GM12801 (cell line): Measurements from ENCODE around the gene RHOT2.

Source experiments
- TF ChIP-seq, protein P1 (sequence below): IDR thresholded peaks from one replicate; pipeline ENCODE4 v1.5.1; 2011; ENCODE audit warnings: control low read depth; ENCODE audit not compliant: insufficient read length; ENCODE audit errors: extremely low read depth

RHOT2 gene

DNA sequence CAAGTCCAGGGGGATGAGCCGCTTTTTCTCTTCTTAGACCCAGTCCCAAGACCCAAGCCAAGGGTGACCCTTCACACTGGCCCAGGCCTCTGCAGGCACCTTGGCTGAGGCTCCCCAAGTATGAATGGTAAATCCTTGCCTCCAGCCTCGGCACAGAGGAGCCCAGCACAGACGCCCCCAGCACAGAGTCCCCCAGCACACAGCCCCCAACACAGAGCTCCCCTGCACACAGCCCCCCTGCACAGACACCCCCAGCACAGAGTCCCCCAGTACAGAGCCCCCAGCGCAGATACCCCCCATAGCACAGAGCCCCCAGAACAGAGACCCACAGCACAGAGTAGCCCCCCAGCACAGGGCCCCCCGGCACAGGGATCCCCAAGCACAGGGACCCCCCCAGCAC is 27.3 kb upstream of the RHOT2 start:
- TF ChIP-seq, protein P1, sequence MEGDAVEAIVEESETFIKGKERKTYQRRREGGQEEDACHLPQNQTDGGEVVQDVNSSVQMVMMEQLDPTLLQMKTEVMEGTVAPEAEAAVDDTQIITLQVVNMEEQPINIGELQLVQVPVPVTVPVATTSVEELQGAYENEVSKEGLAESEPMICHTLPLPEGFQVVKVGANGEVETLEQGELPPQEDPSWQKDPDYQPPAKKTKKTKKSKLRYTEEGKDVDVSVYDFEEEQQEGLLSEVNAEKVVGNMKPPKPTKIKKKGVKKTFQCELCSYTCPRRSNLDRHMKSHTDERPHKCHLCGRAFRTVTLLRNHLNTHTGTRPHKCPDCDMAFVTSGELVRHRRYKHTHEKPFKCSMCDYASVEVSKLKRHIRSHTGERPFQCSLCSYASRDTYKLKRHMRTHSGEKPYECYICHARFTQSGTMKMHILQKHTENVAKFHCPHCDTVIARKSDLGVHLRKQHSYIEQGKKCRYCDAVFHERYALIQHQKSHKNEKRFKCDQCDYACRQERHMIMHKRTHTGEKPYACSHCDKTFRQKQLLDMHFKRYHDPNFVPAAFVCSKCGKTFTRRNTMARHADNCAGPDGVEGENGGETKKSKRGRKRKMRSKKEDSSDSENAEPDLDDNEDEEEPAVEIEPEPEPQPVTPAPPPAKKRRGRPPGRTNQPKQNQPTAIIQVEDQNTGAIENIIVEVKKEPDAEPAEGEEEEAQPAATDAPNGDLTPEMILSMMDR: no peak

DNA sequence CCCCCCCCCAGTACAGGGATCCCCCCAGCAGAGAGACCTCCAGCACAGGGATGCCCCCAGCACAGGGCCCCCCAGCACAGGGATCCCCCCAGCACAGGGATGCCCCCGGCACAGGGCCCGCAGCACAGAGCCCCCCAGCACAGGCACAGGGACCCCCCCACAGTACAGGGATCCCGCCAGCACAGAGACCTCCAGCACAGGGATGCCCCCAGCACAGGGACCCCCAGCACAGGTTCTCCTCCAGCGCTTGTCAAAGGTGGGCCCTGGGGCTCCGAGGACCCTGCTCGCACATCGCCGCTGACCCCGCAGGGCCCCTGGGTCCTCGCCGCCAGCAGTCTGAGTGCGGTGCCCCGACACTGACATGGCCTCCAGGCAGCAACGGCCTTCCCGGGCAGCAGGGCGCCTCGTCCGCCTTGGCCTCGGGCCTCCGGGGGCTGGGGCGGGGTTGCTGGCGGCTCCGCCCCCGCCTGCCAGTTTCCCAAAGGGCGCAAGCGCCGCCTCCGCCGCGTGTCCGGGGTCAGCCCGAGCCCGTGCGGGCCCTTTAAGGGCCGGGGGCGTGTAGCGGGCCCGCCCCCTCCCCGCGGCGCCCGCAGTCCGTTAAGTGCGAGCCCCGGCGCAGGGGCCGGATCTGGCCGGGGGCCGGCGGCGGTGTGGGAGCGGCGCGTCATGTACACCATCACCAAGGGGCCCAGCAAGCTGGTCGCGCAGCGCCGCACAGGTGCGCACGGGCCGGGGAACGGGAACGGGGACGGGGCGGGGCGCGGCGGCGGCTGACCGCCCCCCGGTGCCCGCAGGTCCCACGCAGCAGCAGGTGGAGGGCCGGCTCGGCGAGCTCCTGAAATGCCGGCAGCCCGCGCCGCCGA is 26.4 kb upstream of the RHOT2 start, which contains the start of gene MCRIP2:
Gene MCRIP2, plus strand, starts transcription at position 503 of the 863 bp plus-strand sequence. Its CDS starts 164 bp downstream, at position 667.
- TF ChIP-seq, protein P1: no peak

DNA sequence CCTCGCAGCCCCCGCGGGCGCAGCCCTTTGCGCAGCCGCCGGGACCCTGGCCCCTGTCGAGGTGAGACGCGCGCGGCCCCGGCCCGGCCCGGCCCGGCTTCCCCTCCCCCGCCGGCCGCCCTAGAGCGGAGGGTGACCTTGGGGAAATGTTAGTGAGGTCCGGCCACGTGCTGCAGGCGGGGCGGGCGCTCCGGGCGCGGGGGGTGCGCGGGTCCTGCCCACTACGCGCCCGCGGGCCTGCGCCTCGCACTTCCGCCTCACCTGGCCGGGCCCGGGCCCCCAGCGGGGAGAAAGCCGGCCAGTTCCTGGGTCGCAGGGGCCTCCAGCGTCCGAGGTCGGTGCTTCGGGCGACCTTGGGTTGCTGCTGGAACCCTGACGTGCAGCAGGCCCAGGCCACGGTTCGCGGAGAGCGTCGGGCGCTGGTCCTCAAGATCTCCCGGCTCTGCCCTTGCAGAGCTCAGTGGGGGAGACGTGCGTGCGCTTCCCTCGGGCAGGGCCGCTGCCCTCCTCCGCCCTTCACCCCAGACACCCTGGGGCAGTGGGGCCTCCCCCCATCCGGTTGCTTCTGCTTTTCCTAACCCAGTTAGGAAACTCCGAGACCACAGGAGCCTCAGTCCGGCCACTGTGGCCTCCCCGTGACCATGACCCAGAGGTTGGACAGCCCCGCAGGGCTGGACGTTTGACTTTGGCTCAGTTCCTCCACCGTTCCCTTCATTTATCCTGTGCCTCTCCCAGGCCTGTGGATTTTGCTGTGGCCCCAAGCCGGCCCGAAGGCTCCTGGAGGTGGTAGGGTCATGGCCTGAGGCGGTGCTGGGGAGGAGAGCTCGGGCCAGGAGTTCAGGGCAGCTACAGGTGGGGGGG is 25.5 kb upstream of the RHOT2 start:
- TF ChIP-seq, protein P1: no peak

DNA sequence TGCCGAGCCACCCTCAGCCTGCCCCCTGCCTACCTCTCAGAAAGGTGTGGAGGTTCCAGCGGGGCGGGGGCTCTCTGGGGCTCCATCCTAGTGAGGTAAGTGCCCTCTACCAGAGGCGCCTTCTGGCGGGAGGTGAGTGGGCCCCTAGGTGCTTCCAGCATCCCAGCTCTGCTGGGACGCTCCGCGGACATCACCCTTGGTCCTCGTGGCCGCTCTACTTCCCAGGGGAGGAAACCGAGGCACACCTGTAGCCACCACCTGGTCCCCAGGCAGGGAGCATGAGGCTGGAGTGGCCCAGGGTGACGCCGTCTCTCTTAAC is 24.9 kb upstream of the RHOT2 start:
- TF ChIP-seq, protein P1: no peak

DNA sequence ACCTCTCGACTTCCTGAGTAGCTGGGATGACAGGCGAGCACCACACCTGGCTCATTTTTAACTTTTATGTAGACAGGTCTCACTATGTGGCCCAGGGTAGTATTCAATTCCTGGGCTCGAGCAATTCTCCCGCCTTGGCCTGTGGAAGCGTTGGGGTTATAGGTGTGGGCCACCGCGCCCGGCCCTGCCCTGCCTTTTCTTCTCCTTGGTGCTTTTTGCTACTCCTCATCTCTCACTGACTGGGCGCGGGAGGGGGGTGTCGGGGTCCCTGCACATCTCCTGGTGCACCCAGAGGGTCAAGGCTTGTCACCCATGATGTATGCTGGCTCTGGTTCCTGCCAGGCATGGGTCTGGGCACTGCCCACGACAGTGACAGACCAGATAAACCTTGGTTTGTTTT is 23.4 kb upstream of the RHOT2 start:
- TF ChIP-seq, protein P1: no peak

DNA sequence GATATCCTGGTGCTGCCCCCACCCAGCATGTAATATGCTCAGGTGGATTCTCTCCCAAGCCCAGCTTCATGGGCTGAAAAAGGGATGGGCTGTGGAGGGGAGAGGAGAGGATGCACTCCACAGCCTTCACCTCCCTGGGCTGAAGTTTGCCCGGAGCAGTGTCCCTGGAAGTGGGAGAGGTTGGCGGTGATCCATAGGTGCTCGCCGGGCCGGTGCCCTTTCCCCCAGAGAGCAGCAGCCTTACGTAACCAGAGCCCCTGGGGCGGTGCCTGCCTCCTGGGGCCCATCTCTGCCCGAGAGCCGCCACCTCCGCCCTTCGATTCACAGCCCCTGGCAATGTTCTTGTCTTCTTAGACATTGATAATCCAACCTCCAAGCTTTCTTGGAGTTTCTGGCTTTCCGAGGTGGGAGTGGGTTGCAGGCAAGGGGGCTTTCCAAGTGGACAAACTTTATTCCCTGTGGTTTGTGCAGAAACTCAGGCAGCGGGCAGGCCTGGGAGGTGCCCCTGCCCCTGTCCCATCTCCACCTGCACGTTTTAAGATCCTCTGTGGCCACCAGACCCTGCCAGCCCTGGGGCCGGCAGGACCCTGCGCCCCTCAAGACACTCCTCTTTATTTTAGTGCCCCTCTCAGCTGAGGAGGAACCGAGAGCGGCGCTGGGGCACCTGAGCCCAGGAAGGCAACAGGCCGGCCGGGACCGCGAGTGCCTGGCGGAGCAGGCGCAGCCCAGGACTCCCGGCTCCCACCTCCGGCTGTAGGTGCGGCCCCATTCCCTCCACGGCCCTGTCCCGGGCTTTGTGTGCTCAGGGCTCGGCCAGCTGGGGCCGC is 21.9 kb upstream of the RHOT2 start:
- TF ChIP-seq, protein P1: no peak
